H1 (cell line): Measurements from ENCODE around the gene RAPGEF5. TPM values are rescaled to one million over a fixed set of nuclear protein-coding genes. Genes with fewer than 3 reads are reported as not detected.

Experiments
- CTCF ChIA-PET: fragments of 300-600 bp; sonication (Branson Sonifier 250); formaldehyde crosslinking; loops from one replicate; lab custom pipeline; 2021; ENCODE audit not compliant: partially characterized antibody; lab: Charles Lee
- POLR2A ChIA-PET: fragments of 300-600 bp; sonication (Branson Sonifier 250); formaldehyde crosslinking; loops from one replicate; lab custom pipeline; 2021; ENCODE audit warnings: inconsistent platforms; ENCODE audit not compliant: partially characterized antibody; lab: Charles Lee
- DNase-seq, 2 experiments: peaks; one replicate each; pipeline versions ENCODE4 v3.0.0 to v3.0.0-alpha.2; 2010 to 2022; ENCODE audit warnings: low spot score in 2 of 2, low read depth in 1 of 2, mixed read lengths in 1 of 2
- FAIRE-seq: peaks from 2 replicates; lab custom pipeline; 2011; peaks lifted over from hg19 to GRCh38; lab: Jason Lieb, UNC
- H2AFZ ChIP-seq: 2 replicates; pipeline ENCODE4 v1.8.1; 2012; ENCODE audit warnings: low read length, inconsistent platforms
- H2AK5ac ChIP-seq: 2 replicates; pipeline ENCODE4 v1.6.1; 2013; ENCODE audit warnings: low read depth, low read length
- H2BK120ac ChIP-seq: replicated peaks from 2 replicates; pipeline ENCODE3; 2013; ENCODE audit warnings: low read depth, low read length, inconsistent platforms
- H2BK12ac ChIP-seq: 2 replicates; pipeline ENCODE4 v1.6.1; 2013; ENCODE audit warnings: low read depth, low read length
- H2BK15ac ChIP-seq: 2 replicates; pipeline ENCODE4 v1.6.1; 2013; ENCODE audit warnings: low read length
- H2BK20ac ChIP-seq: 2 replicates; pipeline ENCODE4 v1.6.1; 2013; ENCODE audit warnings: low read length
- H2BK5ac ChIP-seq: 2 replicates; pipeline ENCODE4 v1.6.1; 2013; ENCODE audit warnings: low read depth, low read length
- H3K14ac ChIP-seq: 2 replicates; pipeline ENCODE4 v1.6.1; 2013; ENCODE audit warnings: inconsistent platforms; ENCODE audit not compliant: insufficient read length
- H3K18ac ChIP-seq: 2 replicates; pipeline ENCODE4 v1.6.1; 2013; ENCODE audit warnings: low read length; ENCODE audit errors: extremely low read depth
- H3K23ac ChIP-seq: 2 replicates; pipeline ENCODE4 v1.6.1; 2013; ENCODE audit warnings: inconsistent platforms; ENCODE audit not compliant: insufficient read length
- H3K23me2 ChIP-seq: 2 replicates; pipeline ENCODE4 v1.6.1; 2013; ENCODE audit warnings: low read depth, low read length
- H3K27ac ChIP-seq: 2 replicates; pipeline ENCODE4 v1.6.1; 2011; ENCODE audit warnings: low read depth, low read length, inconsistent platforms
- H3K27me3 ChIP-seq, 4 experiments: replicated peaks in 1 of 4; 1 replicate in 1 of 4; 2 replicates in 3 of 4; pipeline versions ENCODE4 v1.6.1 to v1.8.1; 2011 to 2013; ENCODE audit warnings: low read length in 3 of 4, mild to moderate bottlenecking in 3 of 4, inconsistent platforms in 2 of 4, mixed read lengths in 2 of 4, moderate library complexity in 1 of 4; ENCODE audit not compliant: control insufficient read depth in 3 of 4, insufficient read depth in 3 of 4; ENCODE audit errors: extremely low read depth in 1 of 4
- H3K36me3 ChIP-seq, 4 experiments: 2 replicates each; pipeline versions ENCODE4 v1.6.1 to v1.8.1; 2011 to 2013; ENCODE audit warnings: mild to moderate bottlenecking in 4 of 4, low read length in 3 of 4, moderate library complexity in 2 of 4, control low read depth in 1 of 4, inconsistent platforms in 1 of 4; ENCODE audit not compliant: insufficient read depth in 4 of 4, control insufficient read depth in 2 of 4
- H3K4ac ChIP-seq: replicated peaks from 2 replicates; pipeline ENCODE3; 2013; ENCODE audit warnings: low read length, low read depth, mixed read lengths, inconsistent platforms; ENCODE audit not compliant: insufficient read length
- H3K4me1 ChIP-seq, 4 experiments: replicated peaks in 1 of 4; 1 replicate in 1 of 4; 2 replicates in 3 of 4; pipeline versions ENCODE4 v1.6.1 to v1.8.1; 2011 to 2013; ENCODE audit warnings: low read length in 3 of 4, inconsistent platforms in 2 of 4, mixed read lengths in 1 of 4; ENCODE audit not compliant: insufficient read depth in 4 of 4, control insufficient read depth in 3 of 4
- H3K4me2 ChIP-seq, 2 experiments: 2 replicates each; pipeline versions ENCODE4 v1.6.1 to v1.8.1; 2011 to 2013; ENCODE audit warnings: low read depth in 2 of 2, low read length in 2 of 2, control low read depth in 1 of 2, inconsistent platforms in 1 of 2, mild to moderate bottlenecking in 1 of 2; ENCODE audit not compliant: insufficient read depth in 1 of 2
- H3K4me3 ChIP-seq, 4 experiments: fragments of 200-600, 300-600 bp in 1 of 4; sonication (generic), shearing (Covaris generic), sonication (Bioruptor Twin) in 1 of 4; 2 replicates each; pipeline versions ENCODE4 v1.5.1 to v1.8.1; 2011 to 2016; ENCODE audit warnings: low read length in 4 of 4, low read depth in 3 of 4, control low read depth in 2 of 4, inconsistent platforms in 2 of 4, mild to moderate bottlenecking in 2 of 4, mixed read lengths in 1 of 4, moderate library complexity in 1 of 4; ENCODE audit not compliant: insufficient read depth in 2 of 4; ENCODE audit errors: extremely low read depth in 1 of 4
- H3K56ac ChIP-seq: replicated peaks from 2 replicates; pipeline ENCODE3; 2013; ENCODE audit warnings: low read depth, mild to moderate bottlenecking, mixed read lengths, low read length, inconsistent platforms; ENCODE audit not compliant: insufficient read length
- H3K79me1 ChIP-seq: 2 replicates; pipeline ENCODE4 v1.6.1; 2013; ENCODE audit warnings: low read depth, low read length, control low read depth
- H3K79me2 ChIP-seq, 2 experiments: 2 replicates each; pipeline versions ENCODE4 v1.6.1 to v1.8.1; 2012 to 2013; ENCODE audit warnings: low read length in 2 of 2, mild to moderate bottlenecking in 2 of 2, inconsistent platforms in 1 of 2; ENCODE audit not compliant: insufficient read depth in 2 of 2, control insufficient read depth in 1 of 2
- H3K9ac ChIP-seq, 4 experiments: replicated peaks in 1 of 4; 1 replicate in 1 of 4; 2 replicates in 3 of 4; pipeline versions ENCODE4 v1.6.1 to v1.8.1; 2011 to 2013; ENCODE audit warnings: low read depth in 3 of 4, low read length in 3 of 4, control low read depth in 2 of 4, mild to moderate bottlenecking in 2 of 4, moderate library complexity in 2 of 4, inconsistent platforms in 1 of 4; ENCODE audit errors: extremely low read depth in 1 of 4
- H3K9me3 ChIP-seq, 2 experiments: 2 replicates each; pipeline versions ENCODE4 v1.6.1 to v1.8.1; 2012 to 2013; ENCODE audit warnings: mild to moderate bottlenecking in 2 of 2, moderate library complexity in 2 of 2, control low read depth in 1 of 2, inconsistent platforms in 1 of 2, low read depth in 1 of 2, low read length in 1 of 2, mixed read lengths in 1 of 2; ENCODE audit not compliant: insufficient read depth in 2 of 2
- H4K20me1 ChIP-seq, 2 experiments: replicated peaks in 1 of 2; 2 replicates each; pipeline versions ENCODE3 to v1.8.1; 2011 to 2013; ENCODE audit warnings: inconsistent platforms in 2 of 2, low read length in 2 of 2, mild to moderate bottlenecking in 1 of 2; ENCODE audit not compliant: insufficient read depth in 2 of 2, control insufficient read depth in 1 of 2
- H4K5ac ChIP-seq: 2 replicates; pipeline ENCODE4 v1.6.1; 2013; ENCODE audit warnings: low read length, low read depth, mixed read lengths, inconsistent platforms; ENCODE audit not compliant: insufficient read length
- H4K8ac ChIP-seq: 2 replicates; pipeline ENCODE4 v1.8.0; 2013; ENCODE audit warnings: mild to moderate bottlenecking, moderate library complexity, low read length, inconsistent platforms; ENCODE audit not compliant: insufficient read depth; ENCODE audit errors: extremely low read depth
- H4K91ac ChIP-seq: replicated peaks from 2 replicates; pipeline ENCODE3; 2013; ENCODE audit warnings: low read length, mixed read lengths, inconsistent platforms; ENCODE audit not compliant: insufficient read length
- CHD1 ChIP-seq: IDR thresholded peaks from 2 replicates; pipeline ENCODE4 v1.6.1; 2012; ENCODE audit warnings: low read depth, low read length, improper control_type of control experiment
- CHD2 ChIP-seq: IDR thresholded peaks from 2 replicates; pipeline ENCODE4 v1.6.1; 2012; ENCODE audit warnings: low read length, improper control_type of control experiment
- HDAC2 ChIP-seq, 2 experiments: fragments of 300-600 bp in 1 of 2; sonication (generic) in 1 of 2; IDR thresholded peaks; 2 replicates each; pipeline ENCODE4 v1.6.1; 2011 to 2012; ENCODE audit warnings: low read depth in 2 of 2, low read length in 2 of 2, mild to moderate bottlenecking in 2 of 2, moderate library complexity in 2 of 2, borderline replicate concordance in 1 of 2, inconsistent platforms in 1 of 2
- MAX ChIP-seq: IDR thresholded peaks from 2 replicates; pipeline ENCODE4 v1.6.1; 2012; ENCODE audit warnings: inconsistent platforms
- POLR2AphosphoS5 ChIP-seq: IDR thresholded peaks from 2 replicates; pipeline ENCODE4 v1.6.1; 2011; ENCODE audit warnings: low read depth, low read length
- SIX5 ChIP-seq: IDR thresholded peaks from 2 replicates; pipeline ENCODE4 v1.6.1; 2011; ENCODE audit warnings: mild to moderate bottlenecking, low read depth, low read length
- TAF1 ChIP-seq: IDR thresholded peaks from 2 replicates; pipeline ENCODE4 v1.6.1; 2011; ENCODE audit warnings: mild to moderate bottlenecking, low read depth, low read length
- TBP ChIP-seq: IDR thresholded peaks from 2 replicates; pipeline ENCODE4 v1.6.1; 2011; ENCODE audit warnings: low read depth, low read length, improper control_type of control experiment
- TEAD4 ChIP-seq: IDR thresholded peaks from 2 replicates; pipeline ENCODE4 v1.6.1; 2012; ENCODE audit warnings: low read depth, low read length, inconsistent platforms, mixed read lengths
- ZNF274 ChIP-seq: IDR thresholded peaks from 2 replicates; pipeline ENCODE4 v1.7.0; 2012; ENCODE audit warnings: low read length, borderline replicate concordance; ENCODE audit errors: extremely low read depth
- WGBS, 2 experiments: shearing (Covaris generic) in 1 of 2; methylation state at CpG; one replicate each; pipeline versions ENCODE4 v1.1.6 to v1.1.7; 2013 to 2015; ENCODE audit warnings: low lambda C conversion rate in 2 of 2, mixed read lengths in 2 of 2, inconsistent platforms in 1 of 2, low coverage in 1 of 2, missing lambda C conversion rate in 1 of 2; ENCODE audit not compliant: insufficient replicate concordance in 2 of 2, insufficient coverage in 1 of 2, insufficient read length in 1 of 2; ENCODE audit errors: extremely low coverage in 1 of 2, missing lambda C conversion rate in 1 of 2; 5-methylcytosine and 5-hydroxymethylcytosine counted together
- polyA plus RNA-seq, 7 experiments: library from polyadenylated mRNA; depleted of rRNA in 3 of 7; stranded (reverse) in 5 of 7; unstranded in 2 of 7; fragments of >200 nt in 5 of 7; fragments of 200-250 nt in 2 of 7; gene quantifications; 1 replicate in 5 of 7; 2 replicates in 1 of 7; 4 replicates in 1 of 7; pipeline versions ENCODE4 v1.2.1 to v1.2.3, GENCODE V29; 2011 to 2013; ENCODE audit warnings: missing spikeins in 2 of 7, mixed read lengths in 2 of 7
- total RNA-seq: library from RNA; stranded (reverse); fragmentation: NEBNext Ultra II Directional; extraction: Animal tissue kit (Norgen Biotek cat#: 25700); gene quantifications from 2 replicates; pipeline ENCODE4 v1.2.1, GENCODE V29; 2021

RAPGEF5 gene
- total and polyA plus RNA-seq, 2 of the 8 experiments (the other 6 are each of a cell fraction or from before 2014, with no cell fraction given), result 4.4 to 22.9 TPM

GRCh38 chr7:22187691-22188348 lies 169.1 kb downstream of the RAPGEF5 start:
- H4K5ac ChIP-seq, result no peak overlapping the region
- DNase-seq, result no peak
- H3K79me1 ChIP-seq, result no peaks in the 10 kb centered on the region
- H3K56ac ChIP-seq, result no peak overlapping the region
- H3K9ac ChIP-seq, result no peak overlapping the region
- no peak overlapping the region for H3K14ac ChIP-seq
- no peak overlapping the region for H3K4me3 ChIP-seq
- H4K91ac ChIP-seq, result no peak overlapping the region
- 91% methylated on average over 6 of the region's 6 CpGs; no CpG with 5 or more reads in 1 of the 2 experiments for WGBS, 2 experiments
- H3K18ac ChIP-seq, result no peak overlapping the region
- no peak overlapping the region for H2BK12ac ChIP-seq
- H3K79me2 ChIP-seq, result no peaks in the 10 kb centered on the region
- peaks cover 1 to 18% (median 17%) of the 10 kb centered on the region in 4 experiments; a peak in 5 of 7 replicates for H3K4me1 ChIP-seq
- H4K20me1 ChIP-seq, result no peaks in the 10 kb centered on the region
- H4K8ac ChIP-seq, result no peak overlapping the region
- POLR2A ChIA-PET, result no interaction called here
- no peak overlapping the region for H2BK5ac ChIP-seq
- no peak overlapping the region for H2BK20ac ChIP-seq
- CTCF ChIA-PET, result interaction anchor here (0.7 to 3.0 kb wide), 4 partner anchors 13 to 159 kb away, joined by 3 to 16 read pairs (median 6); no protein-coding TSS in a partner anchor
- H2BK15ac ChIP-seq, result no peak overlapping the region
- H2AFZ ChIP-seq, result no peak overlapping the region
- H2AK5ac ChIP-seq, result no peak overlapping the region
- TF ChIP-seq CHD2, result no peak
- no peak for TF ChIP-seq CHD1
- TF ChIP-seq ZNF274, result no peak
- TF ChIP-seq TEAD4, result no peak
- TF ChIP-seq TAF1, result no peak
- TF ChIP-seq TBP, result no peak
- TF ChIP-seq SIX5, result no peak
- TF ChIP-seq MAX, result no peak
- no peak for TF ChIP-seq HDAC2 (IDR thresholded peaks at IDR 0.05; ENCODE audit: borderline replicate concordance in 1 of 2, low read depth in 2 of 2, low read length in 2 of 2)
- no peak for TF ChIP-seq POLR2AphosphoS5
- H3K23me2 ChIP-seq, result no peaks in the 10 kb centered on the region
- H3K27me3 ChIP-seq, result no peaks in the 10 kb centered on the region
- no peak overlapping the region for H3K4ac ChIP-seq
- H3K36me3 ChIP-seq, result peaks cover 0 to 3% (median 0%) of the 10 kb centered on the region in 4 experiments; a peak in 1 of 8 replicates
- H3K4me2 ChIP-seq, result no peak overlapping the region
- FAIRE-seq, result no peak
- no peaks in the 10 kb centered on the region for H3K9me3 ChIP-seq
- no peak overlapping the region for H3K23ac ChIP-seq
- H2BK120ac ChIP-seq, result no peak overlapping the region
- no peak overlapping the region for H3K27ac ChIP-seq
